Measurements from ENCODE around the gene DCAF11. TPM values are rescaled to one million over a fixed set of nuclear protein-coding genes. Genes with fewer than 3 reads are reported as not detected.

Gene DCAF11
- total and polyA plus RNA-seq, 2 of the 8 experiments (the other 6 are each of a cell fraction or from before 2014, with no cell fraction given) = 60.4 to 63.6 TPM

DNA sequence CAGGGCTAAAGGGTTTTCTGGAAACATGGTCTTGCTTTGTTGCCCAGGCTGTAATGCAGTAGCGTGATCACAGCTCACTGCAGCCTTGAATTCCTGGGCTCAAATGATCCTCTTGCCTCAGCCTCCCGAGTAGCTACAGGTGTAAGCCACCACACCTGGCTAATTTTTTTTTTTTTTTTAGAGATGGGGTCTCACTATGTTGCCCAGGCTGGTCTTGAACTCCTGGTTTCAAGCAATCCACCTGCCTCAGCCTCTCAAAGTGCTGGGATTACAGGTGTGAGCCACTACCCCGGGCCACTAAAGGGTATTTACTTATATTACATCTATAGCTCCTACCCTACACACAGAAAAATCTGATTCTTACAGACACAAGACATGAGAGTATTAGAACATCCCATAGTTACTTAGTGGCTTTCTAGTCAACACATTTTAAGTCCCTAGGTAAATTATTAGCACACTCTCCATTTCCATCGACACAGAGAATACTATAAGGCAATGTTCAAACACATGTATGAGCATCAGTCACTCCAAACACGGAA is 6.2 kb upstream of the DCAF11 start:
- H3K79me2 ChIP-seq (ENCODE audit: control insufficient read depth in 1 of 2, insufficient read depth in 2 of 2, low read length in 2 of 2) = no peaks in the 10 kb centered on the region
- H3K36me3 ChIP-seq (ENCODE audit: control insufficient read depth in 2 of 4, insufficient read depth in 4 of 4, low read length in 3 of 4) = peaks cover 0 to 15% (median 7%) of the 10 kb centered on the region in 4 experiments; a peak in 5 of 8 replicates
- no peak overlapping the region for H3K14ac ChIP-seq (ENCODE audit: insufficient read length)
- H3K18ac ChIP-seq (ENCODE audit: extremely low read depth, low read length) = no peak overlapping the region
- no peak overlapping the region for H2AK5ac ChIP-seq (ENCODE audit: low read depth, low read length)
- no peak overlapping the region for H4K8ac ChIP-seq (ENCODE audit: extremely low read depth, insufficient read depth, low read length)
- no peaks in the 10 kb centered on the region for H3K4me1 ChIP-seq (replicated peaks in 1 of 4; ENCODE audit: control insufficient read depth in 3 of 4, insufficient read depth in 4 of 4, low read length in 3 of 4)
- no peak overlapping the region for H3K4me2 ChIP-seq (ENCODE audit: insufficient read depth in 1 of 2, low read depth in 2 of 2, low read length in 2 of 2)
- no peaks in the 10 kb centered on the region; the same call in 1 of the 2 replicates for H3K23me2 ChIP-seq (ENCODE audit: low read depth, low read length)
- H3K4ac ChIP-seq (replicated peaks; ENCODE audit: insufficient read length, low read depth, low read length) = no peak overlapping the region
- peaks cover 7% of the 10 kb centered on the region in 2 experiments; a peak in 3 of 4 replicates for H3K9me3 ChIP-seq (ENCODE audit: insufficient read depth in 2 of 2, low read depth in 1 of 2, low read length in 1 of 2)
- ChIA-PET POLR2A (ENCODE audit: partially characterized antibody) (interaction anchor here (0.7 to 23.9 kb wide), 9 partner anchors 8 to 914 kb away, joined by 3 to 626 read pairs (median 26); partner anchors contain the start of genes CPNE6, DCAF11, EMC9 and NRL), CTCF (ENCODE audit: partially characterized antibody) (interaction anchor here (0.6 to 12.2 kb wide), 33 partner anchors 10 to 540 kb away, joined by 3 to 160 read pairs (median 3); partner anchors contain the start of genes CARMIL3, IRF9, PCK2 and PSME1)
- no peaks in the 10 kb centered on the region for H3K79me1 ChIP-seq (ENCODE audit: low read depth, low read length)
- no peak for TF ChIP-seq RBBP5 (IDR thresholded peaks at IDR 0.05; ENCODE audit: borderline replicate concordance, low read depth, low read length)
- no peak for TF ChIP-seq KDM5A (IDR thresholded peaks at IDR 0.05; ENCODE audit: low read length)
- no peak for TF ChIP-seq CBX8 (IDR thresholded peaks at IDR 0.05; ENCODE audit: borderline replicate concordance, low read depth, low read length)
- TF ChIP-seq PHF8 (conservative IDR thresholded peaks at IDR 0.05; ENCODE audit: low read depth, low read length) = no peak
- TF ChIP-seq MAFK (IDR thresholded peaks at IDR 0.05; ENCODE audit: low read depth, low read length) = no peak
- TF ChIP-seq ATF2 (IDR thresholded peaks at IDR 0.05; ENCODE audit: low read length) = no peak
- no peak for TF ChIP-seq SIN3A (conservative IDR thresholded peaks at IDR 0.05 in 1 of 2, IDR thresholded peaks at IDR 0.05 in 1 of 2; ENCODE audit: low read depth in 1 of 2, low read length in 2 of 2)
- no peak for TF ChIP-seq SP2 (IDR thresholded peaks at IDR 0.05; ENCODE audit: low read length)
- no peak for TF ChIP-seq POLR2A (IDR thresholded peaks at IDR 0.05; ENCODE audit: control extremely low read depth in 1 of 2, low read depth in 2 of 2, low read length in 2 of 2)
- TF ChIP-seq RAD21 (IDR thresholded peaks at IDR 0.05 in 1 of 2, conservative IDR thresholded peaks at IDR 0.05 in 1 of 2; ENCODE audit: low read depth in 2 of 2, low read length in 2 of 2) = no peak
- no peak overlapping the region for H2BK12ac ChIP-seq (ENCODE audit: low read depth, low read length)
- no peak overlapping the region for H3K9ac ChIP-seq (replicated peaks in 1 of 4; ENCODE audit: extremely low read depth in 1 of 4, low read depth in 3 of 4, low read length in 3 of 4)
- H3K27ac ChIP-seq (ENCODE audit: low read depth, low read length) = no peak overlapping the region
- H3K4me3 ChIP-seq (ENCODE audit: extremely low read depth in 1 of 4, insufficient read depth in 2 of 4, low read depth in 3 of 4, low read length in 4 of 4) = no peak overlapping the region
- 44% methylated on average over 5 of the region's 5 CpGs; no CpG with 5 or more reads in 1 of the 2 experiments for WGBS, 2 experiments (ENCODE audit: extremely low coverage in 1 of 2, insufficient coverage in 1 of 2, insufficient read length in 1 of 2, insufficient replicate concordance in 2 of 2, low coverage in 1 of 2, low lambda C conversion rate in 2 of 2, missing lambda C conversion rate in 1 of 2)
- no peak overlapping the region for H4K5ac ChIP-seq (ENCODE audit: insufficient read length, low read depth, low read length)
- H2BK15ac ChIP-seq (ENCODE audit: low read length) = no peak overlapping the region
- H2BK20ac ChIP-seq (ENCODE audit: low read length) = no peak overlapping the region
- H3K23ac ChIP-seq (ENCODE audit: insufficient read length) = no peak overlapping the region
- H3K56ac ChIP-seq (replicated peaks; ENCODE audit: insufficient read length, low read depth, low read length) = no peak overlapping the region
- no peaks in the 10 kb centered on the region for H3K27me3 ChIP-seq (replicated peaks in 1 of 4; ENCODE audit: control insufficient read depth in 3 of 4, extremely low read depth in 1 of 4, insufficient read depth in 3 of 4, low read length in 3 of 4)
- no peak overlapping the region for H2AFZ ChIP-seq (ENCODE audit: low read length)
- FAIRE-seq (no peak), DNase-seq (ENCODE audit: low read depth in 1 of 2, low spot score in 2 of 2) (no peak)
- H4K91ac ChIP-seq (replicated peaks; ENCODE audit: insufficient read length, low read length) = no peak overlapping the region
- no peak overlapping the region for H2BK5ac ChIP-seq (ENCODE audit: low read depth, low read length)
- no peak overlapping the region for H2BK120ac ChIP-seq (replicated peaks; ENCODE audit: low read depth, low read length)
- H4K20me1 ChIP-seq (replicated peaks in 1 of 2; ENCODE audit: control insufficient read depth in 1 of 2, insufficient read depth in 2 of 2, low read length in 2 of 2) = no peaks in the 10 kb centered on the region

Data from H1 (cell line).